ENCODE data around the gene ABCC3.

ABCC3 gene

DNA sequence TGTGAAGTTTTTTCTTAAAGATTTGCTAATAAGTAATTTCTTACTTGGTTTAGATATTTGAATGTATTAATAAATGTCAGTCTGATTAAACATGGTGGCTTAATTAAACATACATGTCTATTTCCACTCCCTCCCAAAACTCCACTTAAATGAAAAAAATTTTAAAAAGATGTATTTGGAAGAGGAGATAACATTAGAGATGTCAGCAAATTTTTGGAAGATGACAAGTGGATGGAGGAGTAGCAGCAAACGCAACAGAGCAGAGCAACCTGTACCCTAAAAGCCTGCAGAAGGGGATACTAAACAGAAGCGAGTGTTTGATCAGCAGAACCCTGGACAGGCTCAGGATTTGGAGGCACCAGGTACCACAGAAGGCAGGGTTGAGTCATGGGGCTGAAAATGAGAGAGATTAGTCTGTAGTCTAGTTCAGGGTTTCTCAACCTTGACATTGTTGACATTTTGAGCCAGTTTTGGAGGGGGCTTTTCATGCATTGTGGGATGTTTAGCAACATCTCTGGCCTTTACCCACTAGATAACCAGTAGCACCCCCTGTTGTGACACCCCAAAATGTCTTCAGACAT lies 102.5 kb downstream of the ABCC3 start:
- no peak for DNase-seq (ENCODE audit: low read depth)

DNA sequence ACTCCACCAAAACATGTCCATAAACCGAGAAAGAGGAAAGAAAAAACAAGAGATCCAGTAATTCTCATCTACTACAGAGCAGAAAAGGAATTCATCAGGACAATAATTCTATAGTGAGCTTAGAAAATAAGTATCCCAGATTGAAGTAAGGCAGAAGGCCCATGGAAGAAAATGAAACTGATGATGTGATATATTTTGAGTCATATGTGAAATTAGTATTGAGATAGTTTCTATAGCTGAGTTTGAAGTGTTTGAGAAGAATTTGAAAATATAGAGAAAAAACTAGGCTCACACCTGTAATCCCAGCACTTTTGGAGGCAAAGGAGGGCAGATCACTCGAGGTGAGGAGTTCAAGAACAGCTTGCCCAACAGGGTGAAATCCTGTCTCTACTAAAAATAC lies 104.4 kb downstream of the ABCC3 start:
- no peak for DNase-seq (ENCODE audit: low read depth)

Data from stromal cell of bone marrow (primary cell).